Stomach smooth muscle (tissue), 2 donors: ENCODE results near the gene RSU1.
"Not testable (repeated sequence)": the region's sequence is repeated elsewhere in the genome, so short reads cannot be mapped to it uniquely, and the experiment has no call there.

Source experiments
- H3K27ac ChIP-seq: one replicate; pipeline ENCODE4 v1.7.0; 2013; ENCODE audit warnings: mild to moderate bottlenecking, low read length, inconsistent platforms
- H3K27me3 ChIP-seq, 2 donors: one replicate each; pipeline ENCODE4 v1.7.0; 2013; ENCODE audit warnings: low read length in 2 of 2; ENCODE audit not compliant: insufficient read depth in 2 of 2, control insufficient read depth in 1 of 2
- H3K36me3 ChIP-seq, 2 donors: one replicate each; pipeline ENCODE4 v1.7.0; 2013; ENCODE audit warnings: low read length in 2 of 2; ENCODE audit not compliant: control insufficient read depth in 2 of 2, insufficient read depth in 2 of 2
- H3K4me1 ChIP-seq: one replicate; pipeline ENCODE4 v1.7.0; 2013; ENCODE audit warnings: low read length; ENCODE audit not compliant: control insufficient read depth, insufficient read depth
- H3K4me3 ChIP-seq, 2 donors: one replicate each; pipeline ENCODE4 v1.7.0; 2013; ENCODE audit warnings: low read length in 2 of 2
- H3K9ac ChIP-seq, 2 donors: one replicate each; pipeline ENCODE4 v1.7.0; 2013; ENCODE audit warnings: low read length in 2 of 2, mild to moderate bottlenecking in 1 of 2
- H3K9me3 ChIP-seq, 2 donors: one replicate each; pipeline ENCODE4 v1.7.0; 2013; ENCODE audit warnings: low read length in 2 of 2; ENCODE audit not compliant: control insufficient read depth in 2 of 2
- donor health status: healthy.
- donor health status: Pancreatic carcinoma.

RSU1 gene

DNA sequence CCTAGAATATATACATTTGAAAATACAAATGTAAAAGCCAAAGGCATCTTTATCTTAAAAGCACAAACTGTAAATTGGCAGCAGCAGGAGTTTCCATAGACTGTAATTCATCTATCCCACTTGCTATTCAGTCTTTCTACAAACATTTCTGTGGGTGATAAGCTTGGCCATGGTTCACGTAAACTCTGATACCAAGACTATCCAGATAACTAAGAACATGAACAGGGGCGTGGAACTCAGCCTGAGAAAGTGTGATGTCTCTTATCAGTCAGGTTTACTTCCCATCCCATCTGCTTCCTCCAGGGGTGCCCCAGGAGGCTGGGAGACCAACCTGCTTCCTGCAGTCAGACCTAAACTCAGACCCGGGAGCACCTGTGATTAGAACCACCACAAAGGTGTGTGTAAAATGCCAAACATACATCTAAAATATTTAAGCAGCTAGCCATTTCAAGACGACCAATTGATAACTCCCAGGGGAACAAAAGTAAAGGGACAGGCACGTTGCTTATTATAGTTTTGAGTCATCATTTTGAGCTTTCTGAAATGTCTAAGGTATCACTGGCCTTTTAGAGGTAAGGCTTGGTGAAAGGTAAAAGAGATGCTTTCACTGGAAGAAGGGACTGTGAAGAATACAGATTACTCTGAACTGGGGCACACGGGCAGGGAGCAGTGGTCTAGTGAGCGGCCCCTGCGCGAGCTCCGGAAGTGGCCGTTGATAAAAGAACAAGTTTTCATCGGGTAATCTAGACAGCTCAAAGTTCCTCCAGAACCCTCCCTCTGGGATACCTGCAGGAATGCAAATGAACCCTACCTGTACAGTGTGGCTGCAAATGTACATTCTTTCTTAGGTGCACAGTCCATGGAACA, 51.5 kb downstream of the RSU1 start:
- no peaks in the 10 kb centered on the region for H3K27me3 ChIP-seq
- no peak overlapping the region for H3K9ac ChIP-seq
- peaks cover 0 to 6% of the 10 kb centered on the region in 2 donors for H3K36me3 ChIP-seq
- H3K4me3 ChIP-seq = no peak overlapping the region
- peaks cover 2% of the 10 kb centered on the region for H3K4me1 ChIP-seq
- H3K9me3 ChIP-seq = no peaks in the 10 kb centered on the region
- no peak overlapping the region for H3K27ac ChIP-seq

DNA sequence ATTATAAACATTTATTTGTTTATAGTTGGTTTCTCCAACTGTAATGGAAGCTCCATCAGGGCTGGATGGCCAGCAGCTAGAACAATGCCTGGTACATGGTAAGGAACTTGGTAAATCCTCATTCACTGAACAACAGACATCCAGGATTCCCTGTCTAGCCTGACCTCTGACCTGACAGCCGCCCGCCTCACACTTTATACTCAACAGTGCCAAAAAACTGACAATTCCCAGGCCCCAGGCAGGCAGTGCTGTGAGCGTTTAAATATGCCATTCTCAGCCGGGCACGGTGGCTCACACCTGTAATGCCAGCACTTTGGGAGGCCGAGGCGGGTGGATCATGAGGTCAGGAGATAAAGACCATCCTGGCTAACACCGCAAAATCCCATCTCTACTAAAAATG, 55.9 kb downstream of the RSU1 start:
- H3K36me3 ChIP-seq = peaks cover 2 to 14% of the 10 kb centered on the region in 2 donors
- H3K27me3 ChIP-seq = no peaks in the 10 kb centered on the region
- no peak overlapping the region for H3K4me3 ChIP-seq
- no peaks in the 10 kb centered on the region for H3K9me3 ChIP-seq
- H3K4me1 ChIP-seq = peaks cover 2% of the 10 kb centered on the region
- H3K9ac ChIP-seq = no peak overlapping the region
- H3K27ac ChIP-seq = no peak overlapping the region

DNA sequence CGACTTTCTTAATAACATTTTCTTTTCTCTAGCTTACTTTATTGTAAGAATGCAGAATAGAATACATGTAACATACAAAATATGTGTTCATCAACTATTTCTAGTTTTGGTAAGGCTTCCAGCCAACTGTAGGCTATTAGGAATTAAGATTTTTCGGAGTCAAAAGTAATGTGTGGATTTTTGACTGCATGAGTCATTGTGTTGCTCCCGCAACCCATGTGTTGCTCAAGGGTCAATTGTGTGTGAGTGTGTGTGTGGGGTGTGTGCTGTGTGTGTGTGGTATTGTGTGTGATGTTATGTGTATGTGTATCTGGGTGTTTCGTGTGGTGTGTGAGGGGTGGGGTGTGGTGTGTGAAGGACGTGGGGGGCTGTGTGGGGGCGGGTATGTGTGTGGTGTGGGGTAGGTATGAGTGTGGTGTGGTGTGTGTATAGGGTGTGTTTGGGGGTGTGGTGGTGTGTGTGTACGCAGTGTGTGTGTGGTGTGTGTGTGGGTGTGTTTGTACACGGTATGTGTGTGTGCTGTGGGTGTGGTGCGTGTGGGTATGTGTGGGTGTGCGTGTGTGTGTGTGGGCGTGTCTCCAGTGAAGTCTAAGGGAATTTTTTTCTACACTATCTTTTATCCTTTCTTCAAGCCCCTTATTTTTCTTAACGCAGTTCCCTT, 60.5 kb downstream of the RSU1 start:
- H3K36me3 ChIP-seq = peaks cover 10 to 14% of the 10 kb centered on the region in 2 donors
- no peaks in the 10 kb centered on the region for H3K9me3 ChIP-seq
- no peaks in the 10 kb centered on the region for H3K27me3 ChIP-seq
- no peak overlapping the region for H3K27ac ChIP-seq
- H3K4me3 ChIP-seq = no peak overlapping the region
- H3K4me1 ChIP-seq = no peaks in the 10 kb centered on the region
- H3K9ac ChIP-seq = no peak overlapping the region

DNA sequence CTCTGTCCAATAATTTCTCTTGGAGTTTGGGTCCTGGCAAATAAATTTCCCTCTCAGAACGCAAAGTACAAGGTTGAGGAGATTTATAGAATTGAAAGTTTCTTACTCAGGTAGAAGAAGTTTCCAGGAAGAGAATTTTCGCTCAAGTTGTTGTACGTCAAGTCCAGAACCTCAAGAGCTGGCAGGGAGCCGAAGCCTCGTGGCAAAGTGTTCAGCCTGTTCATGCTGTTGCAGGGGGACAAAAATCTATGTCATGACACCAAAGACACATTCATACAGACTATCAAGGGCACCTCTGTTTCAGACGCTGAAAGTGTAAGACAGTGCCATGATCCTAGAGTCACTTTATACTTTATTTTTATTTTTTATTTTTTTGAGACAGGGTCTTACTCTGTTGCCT, 62.5 kb downstream of the RSU1 start:
- Histone ChIP-seq H3K4me1 (no peaks in the 10 kb centered on the region), H3K36me3 (peaks cover 19% of the 10 kb centered on the region in 2 donors), H3K27me3 (no peaks in the 10 kb centered on the region), H3K9ac (no peak overlapping the region), H3K9me3 (no peaks in the 10 kb centered on the region), H3K27ac (no peak overlapping the region), H3K4me3 (no peak overlapping the region)

DNA sequence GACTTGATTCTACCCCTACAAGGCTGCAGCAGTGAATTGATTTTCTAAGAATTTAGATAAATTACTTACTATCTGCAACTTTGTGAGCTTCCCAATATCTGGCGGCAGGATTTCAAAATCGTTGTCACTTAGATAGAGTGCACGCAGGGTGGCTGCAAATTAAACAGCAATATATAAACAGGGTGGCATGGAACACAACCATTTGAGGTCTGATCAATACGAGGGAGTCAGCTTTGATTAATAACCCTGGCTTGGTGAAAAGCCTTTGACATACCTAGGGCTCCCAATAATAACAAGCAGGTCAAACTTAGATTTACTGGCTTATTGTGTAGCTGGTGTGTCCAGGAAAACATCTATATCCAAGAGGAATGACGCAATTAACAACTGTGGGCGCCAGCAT, 64.4 kb downstream of the RSU1 start:
- not testable (repeated sequence) for H3K27me3 ChIP-seq, H3K9ac ChIP-seq, H3K4me1 ChIP-seq, H3K27ac ChIP-seq, H3K4me3 ChIP-seq, H3K9me3 ChIP-seq
- peaks cover 19% of the 10 kb centered on the region in 2 donors for H3K36me3 ChIP-seq

DNA sequence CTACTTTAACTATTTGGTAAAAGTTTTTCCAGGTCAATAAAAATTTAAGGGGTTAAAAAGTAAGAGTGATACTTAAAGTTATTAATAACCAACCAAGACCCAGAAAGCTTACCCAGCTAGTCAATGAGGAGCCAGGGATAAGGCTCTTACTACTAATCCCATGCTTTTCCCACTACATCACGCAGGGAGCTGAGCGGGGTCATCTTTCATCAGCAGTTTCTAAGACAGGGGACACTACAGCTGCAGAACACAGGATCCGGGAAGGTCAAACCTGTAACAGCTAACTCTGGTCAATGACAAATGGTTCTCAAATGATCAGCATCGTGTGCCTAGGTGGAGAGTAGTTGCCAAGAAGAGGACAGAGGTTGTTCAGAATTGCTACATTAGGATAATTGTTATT, 65.1 kb downstream of the RSU1 start:
- H3K36me3 ChIP-seq = peaks cover 15 to 19% of the 10 kb centered on the region in 2 donors

DNA sequence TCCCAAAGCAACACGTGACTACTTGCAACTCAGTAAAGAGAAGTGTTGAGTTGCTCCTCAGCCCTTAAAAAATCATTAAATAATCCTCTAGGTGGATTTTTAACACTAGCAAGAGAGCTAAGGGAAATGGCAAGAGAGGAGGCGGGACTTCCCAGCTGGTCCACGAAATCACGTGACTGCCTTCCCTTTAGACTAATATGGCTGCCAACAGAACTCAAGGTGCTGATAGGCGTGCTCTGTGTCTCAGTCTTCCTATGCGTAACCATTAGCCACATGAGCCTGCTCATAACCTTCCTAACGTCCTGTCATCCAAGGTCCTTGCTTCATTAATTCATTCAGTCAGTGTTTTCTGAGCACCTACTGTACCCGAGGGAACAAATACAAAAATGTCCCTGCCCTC, 66.0 kb downstream of the RSU1 start:
- H3K36me3 ChIP-seq = peaks cover 11 to 19% of the 10 kb centered on the region in 2 donors

More for the DNA sequence above, 65.1 kb downstream of the RSU1 start:
- Histone ChIP-seq H3K9me3 (no peaks in the 10 kb centered on the region), H3K4me1 (no peaks in the 10 kb centered on the region), H3K27ac (no peak overlapping the region), H3K9ac (no peak overlapping the region), H3K27me3 (no peaks in the 10 kb centered on the region), H3K4me3 (no peak overlapping the region)

DNA sequence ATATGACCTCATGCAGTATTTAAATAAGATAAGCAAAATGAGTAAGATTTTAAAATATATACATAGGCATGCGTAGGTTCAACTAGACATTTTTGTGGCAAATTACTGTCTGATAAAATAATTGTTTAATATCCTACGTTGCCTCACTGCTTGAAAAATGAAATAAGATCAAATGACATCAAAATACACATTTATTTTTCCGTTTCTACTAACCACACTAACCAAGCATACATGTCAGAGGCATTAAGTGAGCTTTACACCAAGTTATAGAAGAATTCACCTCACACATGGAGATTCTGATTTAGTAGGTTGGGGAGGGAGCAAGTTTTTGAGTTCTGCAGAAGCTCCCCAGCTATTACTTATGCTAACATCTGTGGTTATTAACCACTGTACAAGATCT, 66.8 kb downstream of the RSU1 start:
- no peaks in the 10 kb centered on the region for H3K4me1 ChIP-seq
- H3K27me3 ChIP-seq = no peaks in the 10 kb centered on the region
- no peaks in the 10 kb centered on the region for H3K9me3 ChIP-seq
- peaks cover 11 to 19% of the 10 kb centered on the region in 2 donors for H3K36me3 ChIP-seq
- H3K4me3 ChIP-seq = no peak overlapping the region
- no peak overlapping the region for H3K27ac ChIP-seq
- H3K9ac ChIP-seq = no peak overlapping the region

More for the DNA sequence above, 66.0 kb downstream of the RSU1 start:
- no peak overlapping the region for H3K4me3 ChIP-seq
- no peak overlapping the region for H3K9ac ChIP-seq
- H3K27me3 ChIP-seq = no peaks in the 10 kb centered on the region
- H3K9me3 ChIP-seq = no peaks in the 10 kb centered on the region
- H3K27ac ChIP-seq = no peak overlapping the region
- H3K4me1 ChIP-seq = no peaks in the 10 kb centered on the region

DNA sequence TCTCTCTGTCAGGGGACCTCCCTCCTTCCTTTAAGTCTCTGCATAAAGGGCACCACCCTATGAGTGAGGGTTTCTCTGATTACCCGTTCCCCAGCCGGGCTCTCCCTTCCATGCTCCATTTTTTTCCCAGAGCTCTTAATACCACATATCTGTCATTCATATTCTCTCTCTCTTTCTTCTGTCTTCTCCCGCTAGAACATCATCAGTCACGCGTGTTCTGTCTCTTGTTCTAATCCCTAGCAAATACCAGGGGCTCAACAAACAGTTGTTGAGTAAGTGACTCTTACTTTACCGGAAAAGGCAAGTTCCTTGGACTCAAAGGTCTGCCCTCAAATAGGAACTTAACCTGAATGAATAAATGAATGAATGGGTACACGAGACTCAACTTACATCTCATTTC, 68.5 kb downstream of the RSU1 start:
- Histone ChIP-seq H3K4me3 (no peak overlapping the region), H3K27ac (no peak overlapping the region), H3K4me1 (no peaks in the 10 kb centered on the region), H3K9ac (no peak overlapping the region), H3K27me3 (no peaks in the 10 kb centered on the region), H3K9me3 (no peaks in the 10 kb centered on the region), H3K36me3 (peaks cover 11 to 19% of the 10 kb centered on the region in 2 donors)

DNA sequence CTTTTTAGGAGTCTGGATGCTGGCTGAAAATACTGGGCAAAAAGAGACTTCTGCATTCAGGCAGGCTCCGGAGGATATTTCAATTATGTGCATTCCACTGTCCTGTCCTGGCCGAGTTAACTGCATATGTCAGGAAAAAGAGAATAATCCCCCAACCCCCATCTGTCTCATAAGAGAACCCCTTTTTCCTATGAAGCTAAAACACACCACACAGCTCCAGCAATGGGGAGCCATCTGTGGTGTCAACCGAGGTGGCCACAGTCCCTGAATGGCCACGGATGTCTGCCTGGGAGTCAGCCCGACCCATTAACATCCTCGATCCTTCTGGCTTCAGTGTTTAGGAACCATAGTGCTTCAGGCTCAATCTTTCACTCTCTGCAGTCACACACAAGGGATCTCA, 70.4 kb downstream of the RSU1 start:
- Histone ChIP-seq H3K36me3 (peaks cover 7 to 14% of the 10 kb centered on the region in 2 donors), H3K4me3 (no peak overlapping the region), H3K27me3 (no peaks in the 10 kb centered on the region), H3K4me1 (no peaks in the 10 kb centered on the region), H3K9ac (no peak overlapping the region), H3K27ac (no peak overlapping the region), H3K9me3 (no peaks in the 10 kb centered on the region)

DNA sequence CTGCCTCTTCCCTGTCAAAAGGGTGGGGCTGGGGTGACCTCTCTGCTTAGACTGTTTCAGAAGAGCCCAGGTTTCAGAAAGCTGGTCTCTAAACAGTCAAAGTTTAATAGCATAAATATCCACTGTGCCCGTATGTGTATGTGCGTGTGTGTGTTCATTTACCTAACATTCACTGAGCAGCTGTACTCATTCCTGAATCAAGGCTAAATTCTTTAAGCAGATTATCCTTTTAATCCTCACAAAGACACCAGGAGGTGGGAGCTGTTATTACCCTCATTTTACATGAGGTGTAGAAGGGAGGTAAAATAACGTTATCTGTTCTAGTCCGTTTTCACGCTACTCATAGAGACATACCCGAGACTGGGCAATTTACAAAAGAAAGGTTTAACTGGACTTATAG, 72.2 kb downstream of the RSU1 start:
- Histone ChIP-seq H3K27me3 (no peaks in the 10 kb centered on the region), H3K4me1 (no peaks in the 10 kb centered on the region), H3K9ac (no peak overlapping the region), H3K36me3 (peaks cover 0 to 8% of the 10 kb centered on the region in 2 donors), H3K4me3 (no peak overlapping the region), H3K27ac (no peak overlapping the region), H3K9me3 (no peaks in the 10 kb centered on the region)
